Medulla oblongata (tissue), 1 donor: ENCODE results near the gene ELAVL1.
A peak's percentile ranks its signal among the peaks of the same experiment; 100 is the strongest.
"Not testable (repeated sequence)": the region's sequence is repeated elsewhere in the genome, so short reads cannot be mapped to it uniquely, and the experiment has no call there.

ENCODE experiments used
- DNase-seq: peaks from one replicate; pipeline ENCODE4 v3.0.0-alpha.2; 2015; ENCODE audit errors: extremely low spot score

Gene ELAVL1

DNA sequence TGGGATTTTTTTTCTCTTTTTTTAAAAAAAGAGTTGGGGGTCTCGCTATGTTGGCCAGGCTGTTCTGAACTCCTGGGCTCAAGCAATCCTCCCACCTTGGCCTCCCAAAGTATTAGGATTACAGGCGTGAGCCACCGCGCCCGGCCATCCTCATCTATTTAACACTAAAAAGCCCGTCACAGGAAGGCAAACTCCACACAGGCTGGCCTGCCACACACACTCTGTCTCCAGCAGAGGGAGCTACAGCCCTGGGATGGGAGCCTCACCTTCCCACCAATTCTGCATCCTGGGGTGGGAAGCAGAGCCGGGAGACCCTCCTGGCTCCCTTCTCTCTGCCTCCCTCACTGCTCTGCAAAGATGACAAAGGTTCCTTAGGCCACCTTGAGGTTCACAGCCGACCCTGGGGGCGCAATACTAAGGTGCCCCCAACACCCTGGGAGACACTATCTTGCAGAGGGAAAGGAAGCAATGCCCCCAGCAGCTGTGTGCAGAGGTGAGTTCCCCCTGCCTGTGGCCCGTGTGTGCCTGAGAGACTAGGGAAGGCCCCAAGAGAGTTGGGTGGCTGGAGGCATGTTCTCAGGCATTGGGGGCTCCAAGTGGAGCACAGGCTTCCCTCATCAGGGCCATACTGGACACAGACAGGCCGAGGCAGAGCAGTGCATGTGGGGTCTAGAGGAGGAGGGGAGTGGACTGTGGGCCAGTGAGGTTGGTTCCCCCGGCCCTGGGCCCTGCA lies 34.6 kb downstream of the ELAVL1 start:
- peak; percentile 37 for DNase-seq

GRCh38 chr19:7969555-7969939 lies 35.9 kb downstream of the ELAVL1 start:
- DNase-seq: no peak

DNA sequence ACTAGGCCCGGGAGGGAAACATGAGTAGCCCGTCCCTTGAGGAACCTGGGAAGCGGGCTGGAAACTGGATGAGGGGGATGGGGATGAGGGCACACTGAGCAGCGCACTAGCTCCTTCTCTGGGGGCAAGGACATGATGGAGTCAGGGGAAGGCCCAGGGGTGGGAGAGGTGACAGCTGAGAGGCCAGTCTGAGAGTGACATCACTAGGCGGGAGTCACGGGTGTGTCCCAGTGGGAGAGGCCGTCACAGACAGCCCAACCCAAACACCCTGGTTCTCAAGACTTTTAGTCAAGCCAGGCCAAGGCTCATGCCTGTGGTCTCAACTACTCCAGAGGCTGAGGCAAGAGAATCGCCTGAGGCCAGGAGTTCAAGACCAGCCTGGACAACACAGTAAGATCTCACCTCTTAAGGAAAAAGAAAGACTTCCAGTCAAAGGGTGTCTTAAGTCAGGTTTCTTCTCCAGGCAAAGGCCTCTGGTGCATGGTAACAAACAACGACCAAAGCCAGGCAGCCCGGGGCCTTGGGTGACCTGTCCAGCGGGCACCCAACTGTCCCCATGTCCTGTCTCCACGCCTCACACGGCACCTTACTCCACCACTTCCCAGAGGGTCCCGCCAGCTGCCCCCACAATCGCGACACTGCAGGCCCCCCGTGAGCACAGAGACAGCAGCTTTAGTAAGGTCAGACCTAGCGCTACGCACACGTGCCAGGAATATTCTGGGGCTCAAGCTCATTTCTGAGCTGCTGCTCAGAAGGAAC lies 36.5 kb downstream of the ELAVL1 start:
- DNase-seq: no peak

DNA sequence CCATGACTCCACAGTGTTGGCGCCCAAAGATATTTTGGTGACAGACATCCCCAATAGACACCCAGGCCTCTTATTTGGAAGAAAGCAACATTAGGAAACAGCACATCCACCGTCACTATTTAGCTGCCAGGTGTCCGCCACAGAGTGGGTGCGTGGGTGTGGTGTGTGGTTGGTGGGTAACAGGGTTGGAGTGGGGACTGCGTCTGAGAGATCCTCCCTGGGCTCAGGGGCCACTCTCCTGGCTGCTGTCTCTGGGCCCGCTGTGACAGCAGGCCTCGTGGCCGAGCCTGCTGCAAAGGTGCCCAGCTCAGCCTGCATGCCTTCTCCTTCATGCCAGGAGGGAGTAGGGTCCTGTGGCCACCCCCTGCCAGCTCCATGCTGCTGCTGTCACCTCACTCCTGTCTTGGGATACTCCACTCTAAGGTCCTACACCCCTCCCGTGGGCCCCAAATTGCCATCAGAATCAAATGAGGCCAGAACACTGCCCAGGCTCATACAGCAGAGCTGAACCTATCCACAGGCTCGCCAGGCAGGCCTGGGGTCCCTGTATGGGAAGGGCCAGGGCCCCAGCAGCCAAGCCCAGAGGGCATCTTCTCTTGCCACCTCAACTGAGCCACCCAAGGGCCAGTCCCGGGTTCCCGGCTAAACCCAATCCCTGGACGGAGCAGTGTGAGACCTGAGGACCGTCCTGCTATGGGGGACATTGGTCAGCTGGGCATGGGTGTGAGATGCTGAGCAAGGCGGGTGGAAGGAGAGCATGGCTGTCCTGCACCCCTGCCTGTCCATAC lies 37.2 kb downstream of the ELAVL1 start:
- no peak for DNase-seq

DNA sequence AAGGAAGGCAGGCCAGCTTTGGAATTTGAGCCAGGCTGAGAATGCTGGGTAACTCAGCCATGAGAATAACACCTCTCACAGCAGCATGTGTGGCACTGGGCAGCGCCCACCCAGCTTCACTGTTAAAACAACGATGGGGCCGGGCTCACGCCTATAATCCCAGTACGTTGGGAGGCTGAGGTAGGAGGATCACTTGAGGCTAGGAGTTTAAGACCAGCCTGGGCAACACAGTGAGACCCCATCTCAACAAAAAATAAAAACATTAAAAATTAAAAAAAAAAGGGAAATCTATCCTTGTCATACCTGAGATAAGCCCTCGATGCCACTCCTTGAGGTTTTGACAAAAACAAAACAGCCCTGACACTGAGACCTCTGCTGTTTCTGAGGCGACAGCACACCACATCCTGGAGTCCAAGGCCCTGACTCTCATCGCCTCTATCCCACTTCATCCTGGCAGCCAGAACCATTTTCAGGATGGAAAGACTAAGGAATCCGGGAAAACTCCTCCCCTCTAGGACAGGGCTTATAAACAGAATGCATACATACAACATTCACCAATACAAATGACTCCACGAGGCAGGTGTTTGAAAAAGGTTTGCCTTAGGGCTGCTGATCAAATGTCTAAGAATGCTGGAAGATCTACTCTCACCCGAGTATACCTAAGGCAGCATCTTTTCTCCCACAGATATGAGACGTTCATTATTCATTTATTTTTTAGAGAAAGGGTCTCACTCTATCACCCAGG lies 39.3 kb downstream of the ELAVL1 start:
- no peak for DNase-seq

DNA sequence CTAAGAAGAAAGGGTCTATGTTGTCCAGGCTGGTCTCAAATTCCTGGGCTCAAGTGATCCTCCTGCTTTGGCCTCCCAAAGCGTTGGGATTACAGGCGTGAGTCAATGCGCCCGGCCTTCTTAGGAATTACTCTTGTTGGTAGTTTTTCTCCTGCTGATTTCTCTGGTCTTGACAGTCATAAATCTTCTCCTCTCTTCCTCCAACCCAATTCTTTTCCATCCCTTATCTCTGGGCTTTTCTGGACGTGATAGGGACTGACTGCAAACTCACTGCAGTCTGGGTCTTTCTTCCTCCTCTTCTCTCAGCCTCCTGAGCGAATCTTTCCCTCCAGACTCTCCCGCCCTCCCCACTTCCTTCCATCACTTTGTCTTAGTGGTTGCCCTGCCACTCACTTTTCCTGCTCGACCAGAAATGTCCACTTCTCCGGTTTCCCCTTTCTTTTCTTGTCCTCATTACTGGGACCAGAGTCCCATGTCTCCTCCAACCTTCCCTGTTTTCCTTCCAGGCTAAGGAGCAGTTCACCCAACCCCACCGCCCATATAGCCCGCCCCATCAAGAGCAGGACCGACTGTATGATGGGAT lies 40.1 kb downstream of the ELAVL1 start:
- no peak for DNase-seq

DNA sequence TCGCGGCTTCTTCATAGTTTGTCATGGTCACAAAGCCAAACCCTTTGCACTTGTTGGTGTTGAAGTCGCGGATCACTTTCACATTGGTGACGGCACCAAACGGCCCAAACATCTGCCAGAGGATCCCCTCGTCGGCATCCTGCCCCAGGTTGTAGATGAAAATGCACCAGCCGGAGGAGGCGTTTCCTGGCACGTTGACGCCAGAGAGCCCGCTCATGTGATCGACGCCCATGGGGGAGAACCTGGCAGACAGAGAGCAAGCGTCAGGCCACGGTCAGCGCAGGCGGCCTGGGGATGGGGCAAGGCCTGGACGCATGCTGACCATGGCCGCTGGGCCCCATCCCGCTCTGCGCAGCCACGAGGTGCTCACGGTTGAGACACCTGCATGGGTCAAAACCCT lies 41.9 kb downstream of the ELAVL1 start:
- no peak for DNase-seq

- DNase-seq: no peak
Observed at GRCh38 chr19:7962644-7963268, 42.7 kb downstream of the ELAVL1 start.

DNA sequence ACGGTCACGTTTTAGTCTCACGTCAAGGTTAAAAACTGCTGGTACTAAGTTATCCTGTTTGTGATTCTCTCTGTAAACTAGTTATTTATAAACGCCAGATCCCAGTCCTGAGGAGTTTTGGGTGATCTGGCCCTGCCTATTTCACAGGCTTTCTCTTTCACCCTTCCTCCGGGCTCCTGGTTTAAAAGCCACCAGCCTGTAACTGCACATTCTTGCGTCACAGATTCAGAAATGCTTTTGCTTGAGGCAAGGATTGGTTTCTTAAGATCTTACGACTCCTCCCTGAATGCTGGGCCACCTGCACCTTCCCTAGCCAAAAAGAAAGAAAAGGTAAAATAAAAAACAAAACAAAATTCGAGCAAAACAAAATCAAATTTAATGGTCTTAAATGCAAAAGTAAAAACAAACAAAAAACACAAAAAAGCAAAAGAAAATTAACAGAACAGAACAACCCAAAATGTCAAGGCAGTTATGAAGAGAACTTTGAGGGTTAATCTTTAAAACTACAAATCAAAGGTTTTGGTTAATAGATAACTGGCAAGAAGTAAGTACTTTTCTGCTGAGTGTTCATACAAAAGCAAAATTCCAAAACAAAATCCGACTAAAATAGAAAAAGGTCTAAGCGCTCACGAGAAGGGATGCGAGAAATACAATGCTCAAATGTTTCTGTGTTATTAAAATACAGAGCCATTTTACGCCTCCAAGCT lies 43.4 kb downstream of the ELAVL1 start:
- DNase-seq: no peak

DNA sequence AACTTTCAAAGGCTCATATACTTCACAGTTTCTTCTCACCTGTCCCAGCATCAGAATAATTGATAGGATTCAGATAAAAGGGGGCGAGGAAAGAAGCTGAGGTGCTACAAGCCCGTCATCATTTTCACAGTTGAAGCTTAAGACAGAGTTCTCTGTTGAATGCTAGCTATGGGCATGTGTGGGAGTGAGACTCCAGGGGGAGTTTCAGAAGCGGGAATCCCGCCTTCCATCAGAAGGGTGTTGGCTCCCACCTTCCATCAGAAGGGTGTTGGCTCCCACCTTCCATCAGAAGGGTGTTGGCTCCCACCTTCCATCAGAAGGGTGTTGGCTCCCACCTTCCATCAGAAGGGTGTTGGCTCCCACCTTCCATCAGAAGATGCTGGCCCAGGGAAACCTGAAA lies 44.4 kb downstream of the ELAVL1 start:
- not testable (repeated sequence) for DNase-seq

DNA sequence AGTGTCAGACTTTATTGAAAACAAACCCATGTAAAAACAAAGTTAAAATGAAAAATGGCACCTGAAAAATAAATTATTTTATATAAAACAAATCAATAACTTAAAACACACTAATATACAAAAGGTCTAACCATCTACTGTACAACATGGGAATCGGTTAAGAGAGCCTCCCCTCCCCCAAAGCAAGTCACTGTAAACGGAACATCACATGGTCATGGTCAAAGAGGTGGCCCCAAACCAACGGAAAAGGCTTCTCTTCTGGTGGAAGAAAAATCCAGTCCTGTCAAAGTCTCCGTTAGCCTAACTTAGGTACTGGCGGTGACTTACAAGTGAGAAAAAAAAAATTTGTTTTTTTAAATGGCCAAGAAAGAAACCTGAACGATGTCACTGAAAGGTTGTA lies 46.2 kb downstream of the ELAVL1 start:
- no peak for DNase-seq

- no peak for DNase-seq
Observed at GRCh38 chr19:7955696-7956095, 49.7 kb downstream of the ELAVL1 start.

- DNase-seq: no peak
Observed at GRCh38 chr19:7953576-7953975, 51.9 kb downstream of the ELAVL1 start.

- no peak for DNase-seq
Observed at GRCh38 chr19:7953060-7953459, 52.4 kb downstream of the ELAVL1 start.

GRCh38 chr19:7947939-7948338 lies 57.5 kb downstream of the ELAVL1 start:
- DNase-seq: no peak

DNA sequence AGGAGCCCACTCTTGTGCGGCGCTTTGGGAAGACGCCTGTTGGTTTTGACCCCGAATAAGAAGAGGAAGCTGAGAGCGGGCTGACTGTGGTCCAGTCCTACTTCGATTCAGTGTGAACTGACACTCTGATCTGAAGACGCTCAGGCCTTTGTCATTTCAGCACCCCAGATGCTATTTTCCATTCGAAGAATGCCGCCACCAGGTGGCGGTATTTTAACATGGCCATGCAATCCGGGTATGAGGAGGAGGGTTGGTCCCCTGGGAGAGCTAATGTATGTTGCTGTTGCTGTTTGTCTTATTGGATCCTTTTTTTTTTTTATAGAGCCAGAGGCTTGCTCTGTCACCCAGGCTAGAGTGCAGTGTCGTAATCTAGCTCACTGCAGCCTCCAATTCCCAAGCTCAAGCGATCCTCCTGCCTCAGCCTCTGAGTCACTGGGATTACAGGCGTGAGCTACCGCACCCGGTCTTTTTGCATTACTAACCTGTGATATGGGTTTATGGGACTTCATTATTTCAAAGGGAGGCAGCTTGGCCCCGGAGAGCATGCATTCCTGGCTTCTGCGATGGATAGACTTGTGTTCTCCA lies 61.2 kb downstream of the ELAVL1 start:
- peak; percentile 97 for DNase-seq

DNA sequence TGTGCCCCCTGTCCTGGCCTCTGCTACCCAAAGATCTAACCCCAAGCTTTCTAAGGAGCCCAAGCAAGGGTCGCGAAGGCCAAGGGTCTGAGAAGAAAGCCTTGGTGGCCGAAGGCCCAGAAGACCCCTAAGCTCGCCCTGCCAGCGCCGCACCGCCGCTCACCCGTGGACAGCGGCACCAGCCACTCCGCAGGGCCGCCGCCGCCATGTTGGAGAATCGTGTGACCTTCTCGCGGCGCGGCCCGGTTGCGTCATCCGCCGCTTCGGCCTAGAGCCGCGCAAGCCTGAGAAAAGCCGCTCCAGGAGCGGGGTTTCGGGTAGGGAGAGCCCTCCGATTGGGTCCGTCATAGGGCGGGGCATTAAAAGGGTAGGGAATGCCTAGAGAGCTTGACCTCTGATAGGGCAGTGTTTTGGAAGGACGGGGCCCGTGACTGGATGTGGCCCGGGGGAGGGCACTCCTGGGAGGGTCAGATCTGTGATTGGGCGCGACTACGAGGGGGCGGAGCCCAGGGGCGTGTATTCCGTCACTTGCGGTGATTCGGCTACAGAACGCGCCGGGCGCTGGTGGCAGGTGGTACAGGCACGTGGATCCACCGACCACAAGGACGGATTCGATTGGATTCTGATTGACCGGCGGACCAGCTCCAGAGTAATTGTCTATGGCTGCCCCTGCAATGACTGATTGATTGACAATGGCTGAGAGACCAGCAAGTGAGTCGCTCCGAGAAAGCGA lies 61.8 kb downstream of the ELAVL1 start, which contains the start of gene TIMM44:
TIMM44 (minus strand) TSS at position 223 of the 733 bp plus-strand sequence; CDS start at position 208, 15 bp downstream.
- peak; percentile 100 for DNase-seq

DNA sequence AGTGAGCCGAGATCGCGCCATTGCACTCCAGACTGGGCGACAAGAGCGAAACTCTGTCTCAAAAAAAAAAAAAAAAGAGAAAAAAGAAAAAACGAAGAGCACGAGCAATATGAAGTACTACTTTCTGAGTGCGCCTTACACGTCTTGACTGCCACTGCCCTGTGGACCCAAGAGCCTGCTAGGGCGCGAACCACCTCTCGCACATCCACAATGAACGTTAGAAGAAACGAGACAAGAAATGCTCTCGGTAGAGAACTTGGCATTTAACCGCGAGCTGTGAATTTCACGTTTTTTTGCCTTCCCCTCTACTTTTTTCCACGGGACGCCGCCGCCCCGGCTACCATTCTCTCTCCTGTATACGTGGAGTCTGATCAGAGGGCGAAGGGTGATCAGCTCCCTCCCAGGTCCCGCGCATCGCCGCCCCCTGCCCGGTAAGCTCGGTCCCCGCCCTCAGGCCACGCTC lies 62.4 kb downstream of the ELAVL1 start:
- DNase-seq: no peak
